Esophagus squamous epithelium (tissue), 4 donors: Measurements from ENCODE around the gene TPSG1.
"Not testable (repeated sequence)": the region's sequence is repeated elsewhere in the genome, so short reads cannot be mapped to it uniquely, and the experiment has no call there.

Experiments
- CTCF ChIP-seq, 6 experiments: fragments of 450-650 bp in 4 of 6; fragments of 200-600 bp in 2 of 6; sonication (generic) in 2 of 6; IDR thresholded peaks; one replicate each; pipeline ENCODE4 v1.5.1; 2016 to 2019; ENCODE audit warnings: antibody characterized with exemption in 6 of 6, mild to moderate bottlenecking in 4 of 6, moderate library complexity in 4 of 6
- POLR2A ChIP-seq, 4 donors: fragments of 450-650 bp; IDR thresholded peaks; one replicate each; pipeline ENCODE4 v1.6.1; 2017; ENCODE audit warnings: antibody characterized with exemption in 4 of 4, mild to moderate bottlenecking in 4 of 4, moderate library complexity in 3 of 4

GRCh38 chr16:1256296-1256873 lies 31.3 kb upstream of the TPSG1 start:
- not testable (repeated sequence) for TF ChIP-seq POLR2A, CTCF (IDR thresholded peaks at IDR 0.05)
